NCI-H1105 (cell line): ENCODE results near the gene SAMD8.

Source experiments
- DNase-seq: peaks from one replicate; lab custom pipeline; 2025; lab: John Stamatoyannopoulos, UW

SAMD8 gene

DNA sequence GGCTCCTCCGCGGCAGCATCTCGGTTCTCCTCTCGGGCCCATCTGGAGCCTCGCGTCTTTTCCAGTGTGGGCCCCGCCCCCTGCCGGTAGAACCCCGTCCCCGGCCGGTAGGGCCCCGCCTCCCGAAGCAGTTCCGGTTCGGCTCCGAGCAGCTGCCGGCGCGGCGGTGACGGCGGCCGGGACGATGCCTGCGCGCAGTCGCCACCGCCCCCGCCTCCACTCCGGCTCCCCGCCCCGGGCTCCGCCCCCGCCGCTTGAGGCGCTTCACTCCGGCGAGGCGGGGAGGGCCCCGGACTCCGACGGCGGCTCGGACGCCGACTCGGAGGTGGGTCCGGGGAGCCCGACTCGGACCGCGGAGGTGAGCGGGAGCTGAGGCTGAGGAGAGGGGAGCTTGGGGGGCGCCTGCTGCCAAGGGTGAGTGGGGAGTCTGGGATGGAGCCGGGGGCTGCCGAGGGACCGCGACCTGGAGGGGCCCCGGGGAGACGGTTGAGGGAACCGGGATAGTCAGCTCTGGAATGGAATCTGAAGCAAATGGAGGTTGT is at the start of gene SAMD8:
SAMD8 (plus strand) TSS at position 292 of the 542 bp plus-strand sequence. CDS start 38,873 bp downstream, outside the sequence.
- DNase-seq: peak; percentile 72

DNA sequence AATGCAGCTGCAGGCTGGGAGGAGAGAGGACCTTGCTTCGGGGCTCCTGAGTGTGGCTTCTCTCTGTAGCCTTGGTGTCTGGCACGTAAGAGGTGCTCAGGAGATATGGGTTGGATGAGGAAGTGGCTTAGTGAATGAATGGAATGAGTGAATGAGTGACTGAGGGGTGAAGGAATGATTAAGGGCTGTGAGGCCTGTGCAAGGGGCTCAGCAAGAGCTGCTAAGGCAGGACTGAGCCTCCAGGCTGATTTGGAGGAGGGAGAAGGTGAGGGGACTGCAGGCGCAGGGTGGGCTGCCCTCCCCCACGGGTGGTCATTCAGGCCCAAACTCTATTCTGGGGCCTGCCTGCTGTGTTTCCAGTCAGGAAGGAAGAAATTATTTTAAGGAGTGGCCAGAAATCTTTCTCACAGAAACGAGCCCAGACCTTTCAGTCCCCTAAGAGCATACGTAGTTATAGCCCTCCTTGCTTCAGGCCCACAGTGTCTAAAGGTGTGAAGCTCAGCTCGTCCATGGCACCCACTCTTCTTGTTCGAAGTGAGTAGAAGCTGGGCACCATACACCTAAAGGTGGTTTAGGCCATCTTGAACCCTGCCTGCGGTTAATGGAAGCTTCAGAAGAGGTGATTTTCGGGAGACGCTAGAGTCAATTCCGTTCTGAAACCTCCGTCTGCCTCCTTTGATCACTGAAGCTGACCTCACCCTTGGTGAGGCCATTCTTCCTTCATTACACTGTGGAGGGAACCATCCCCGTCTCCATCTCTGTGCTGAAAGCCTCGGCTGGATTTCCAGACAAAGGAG is 49.5 kb upstream of the SAMD8 start:
- no peak for DNase-seq

DNA sequence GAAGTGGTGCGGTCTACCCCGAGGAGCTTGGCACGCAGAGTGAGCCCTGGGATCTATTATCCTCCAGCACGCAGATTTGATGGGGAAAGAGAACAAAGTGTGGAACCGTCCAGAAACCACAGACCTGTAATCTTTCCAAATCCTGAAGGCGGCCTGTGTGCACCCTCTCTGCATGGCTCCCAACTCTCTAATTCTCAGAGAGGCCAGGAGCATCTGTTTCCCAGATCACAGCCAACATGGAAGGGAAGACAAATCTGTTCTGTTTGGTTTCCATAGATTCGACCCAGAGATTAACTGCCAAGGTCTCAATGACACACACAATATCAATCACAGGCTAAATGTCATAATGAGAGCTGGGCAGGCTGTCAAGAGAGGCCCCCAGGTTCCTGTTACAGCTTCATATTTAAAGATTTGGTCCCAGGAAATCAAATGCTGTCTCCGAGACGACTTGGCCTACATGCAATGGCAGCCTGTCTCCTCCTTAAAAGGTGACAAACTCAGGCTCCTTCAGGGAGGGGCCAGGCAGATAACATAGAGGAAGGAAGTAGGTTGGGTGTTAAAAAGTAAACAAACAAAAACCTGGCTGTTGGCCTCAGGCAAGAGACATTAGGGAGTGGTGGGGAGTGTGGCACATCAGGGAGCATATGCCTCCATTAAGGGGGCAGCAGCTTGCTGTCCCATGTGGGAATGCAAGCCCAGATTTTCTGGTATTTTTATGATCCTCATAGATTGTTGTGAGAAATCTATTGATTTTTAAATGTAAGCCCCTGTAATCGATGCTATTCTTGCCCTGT is 48.8 kb upstream of the SAMD8 start:
- no peak for DNase-seq

DNA sequence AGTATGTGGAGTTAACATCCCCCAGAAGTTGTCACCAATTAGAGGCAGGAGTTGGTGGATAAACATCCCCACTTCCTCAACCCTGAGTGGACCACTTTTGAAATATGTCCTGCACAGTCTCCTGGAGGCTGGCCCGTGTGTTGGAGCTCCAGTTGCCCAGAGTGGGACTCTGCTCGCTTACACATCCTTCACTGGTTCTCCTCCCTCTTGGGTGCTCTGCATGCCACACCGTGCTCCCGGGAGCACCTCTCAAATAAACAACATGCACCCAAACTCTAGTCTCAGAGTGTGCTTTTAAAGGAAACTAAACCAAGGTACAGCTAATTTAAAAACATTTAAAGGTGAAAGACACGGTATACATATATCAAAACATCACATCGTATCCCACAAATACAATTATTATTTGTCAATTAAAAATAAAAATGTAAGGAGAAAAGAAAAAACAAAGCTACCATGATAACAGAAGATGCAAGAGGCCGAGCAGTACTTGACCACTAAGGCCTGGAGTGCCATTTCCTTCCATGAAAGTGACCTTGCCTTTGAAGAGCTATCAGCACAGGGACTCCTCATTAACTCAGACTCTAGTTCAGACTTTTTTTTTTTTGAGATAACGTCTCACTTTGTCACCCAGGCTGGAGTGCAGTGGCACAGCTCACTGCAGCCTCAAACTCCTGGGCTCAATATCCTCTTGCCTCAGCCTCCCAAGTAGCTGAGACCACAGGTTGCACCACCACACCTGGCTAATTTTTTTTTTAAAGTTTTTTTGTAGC is 47.8 kb upstream of the SAMD8 start:
- no peak for DNase-seq

DNA sequence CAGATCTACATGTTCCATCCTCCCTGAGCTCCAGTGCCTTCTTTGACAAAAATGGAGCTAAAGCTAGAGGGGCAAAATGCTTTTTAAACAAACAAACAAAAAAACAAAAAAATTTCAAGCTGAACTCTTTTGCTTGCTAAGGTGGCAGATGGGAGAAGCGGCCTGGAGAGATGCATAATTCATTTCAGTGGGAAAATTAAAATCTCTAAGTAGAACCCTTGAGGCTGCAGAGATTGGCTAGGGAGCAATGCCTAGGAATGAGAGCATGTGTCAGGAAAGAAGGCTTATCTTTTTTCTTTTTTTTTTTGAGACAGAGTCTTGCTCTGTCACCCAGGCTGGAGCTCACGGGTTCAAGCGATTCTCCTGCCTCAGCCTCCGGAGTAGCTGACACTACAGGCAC is 46.4 kb upstream of the SAMD8 start:
- DNase-seq: no peak

DNA sequence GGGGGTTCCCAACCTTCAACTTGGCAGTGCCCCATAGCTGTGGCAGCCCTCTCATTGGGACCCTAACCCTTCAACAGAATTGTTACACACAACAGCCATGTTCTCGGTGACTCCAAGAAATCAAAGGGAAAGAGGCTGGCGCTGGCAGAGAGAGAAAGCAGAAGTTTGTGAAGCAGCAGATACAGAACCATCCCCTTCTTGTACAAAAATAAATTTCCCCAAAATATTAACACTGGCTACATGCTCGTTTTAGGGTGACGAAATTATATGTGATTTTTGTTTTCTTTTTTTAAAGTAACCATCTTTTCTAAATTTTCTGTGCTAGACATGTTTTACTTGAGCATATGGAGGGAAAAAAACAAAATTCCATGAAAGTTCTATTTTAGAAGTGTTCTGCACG is 45.2 kb upstream of the SAMD8 start:
- DNase-seq: no peak

DNA sequence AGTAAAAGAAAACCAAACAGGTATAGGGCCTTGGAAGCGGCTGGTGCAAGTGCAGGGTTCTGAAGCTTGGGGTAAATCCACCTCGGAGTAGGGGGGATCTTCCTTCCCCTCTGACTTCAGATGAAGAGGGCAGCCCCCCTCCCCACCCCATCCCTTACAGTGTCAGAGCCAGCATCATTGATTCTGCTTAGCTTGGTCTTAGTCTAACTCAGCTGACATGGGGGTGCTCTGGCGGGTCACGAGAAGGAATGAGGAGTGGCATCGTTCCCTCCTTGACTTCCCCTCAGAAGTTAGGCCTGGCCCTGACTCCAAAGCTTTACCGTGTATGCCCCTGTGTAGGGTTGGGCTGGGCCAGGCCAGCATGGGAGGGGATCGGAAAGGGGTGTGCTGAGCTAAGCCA is 44.2 kb upstream of the SAMD8 start:
- DNase-seq: no peak

DNA sequence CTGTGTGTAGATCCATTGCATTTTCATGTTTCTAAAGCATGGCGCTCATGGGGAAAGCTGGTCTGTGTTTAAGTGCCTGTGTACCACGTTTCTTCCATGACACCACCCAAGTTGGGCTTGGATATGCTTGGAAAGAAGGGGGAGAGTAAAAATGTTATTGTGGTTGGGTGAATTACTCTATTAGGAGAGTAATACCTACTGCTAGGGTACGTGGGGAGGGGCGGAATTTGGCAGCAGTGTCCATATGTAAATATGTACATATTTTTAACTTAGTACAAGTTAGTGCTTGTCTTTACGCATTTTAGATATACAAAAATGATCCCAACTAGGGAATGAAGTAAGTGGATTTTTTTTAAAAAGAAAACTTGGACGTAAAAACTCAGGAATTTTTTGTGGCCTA is 42.9 kb upstream of the SAMD8 start:
- no peak for DNase-seq

DNA sequence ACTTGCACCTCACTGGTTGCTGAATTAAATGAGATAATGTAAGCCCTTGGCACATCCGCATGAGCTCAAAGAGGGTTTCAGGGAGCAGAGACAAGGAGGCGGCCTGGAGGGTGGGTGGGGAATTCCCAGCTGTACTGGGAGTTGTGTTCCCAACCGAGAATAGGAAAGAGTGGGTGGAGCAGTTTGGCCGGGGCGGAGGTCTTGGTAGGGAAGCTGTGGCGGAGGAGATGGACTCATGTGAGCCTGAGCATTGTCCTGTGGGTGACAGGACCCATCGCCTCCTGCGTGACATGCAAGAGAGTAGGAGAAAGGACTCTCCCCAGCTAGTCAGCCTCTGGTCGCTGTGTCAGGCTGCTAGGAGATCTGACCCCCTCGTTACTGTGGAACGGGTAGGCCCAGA is 41.0 kb upstream of the SAMD8 start:
- no peak for DNase-seq

DNA sequence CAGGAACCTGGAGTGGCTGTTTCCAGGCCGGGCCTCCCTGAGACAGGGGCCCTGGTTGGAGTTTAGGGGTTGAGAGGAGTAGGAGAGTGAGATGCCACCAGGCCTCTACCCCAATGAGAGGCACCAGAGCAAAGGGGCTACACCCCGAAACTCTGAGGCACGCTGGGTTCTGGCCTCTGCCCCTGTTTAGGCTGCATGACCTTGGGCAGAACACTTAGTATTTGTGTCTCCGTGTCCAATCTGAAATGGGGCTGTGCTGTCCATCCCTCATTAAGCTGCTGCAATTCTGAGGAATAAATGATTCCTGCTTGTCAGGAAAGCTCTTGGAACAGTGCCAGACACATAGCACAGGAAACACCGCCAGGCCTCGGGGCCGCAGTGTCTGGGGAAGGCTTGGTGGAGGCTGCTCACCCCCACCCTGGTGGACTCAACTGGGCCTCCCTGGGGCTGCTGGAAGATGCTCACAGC is 40.5 kb upstream of the SAMD8 start:
- no peak for DNase-seq

DNA sequence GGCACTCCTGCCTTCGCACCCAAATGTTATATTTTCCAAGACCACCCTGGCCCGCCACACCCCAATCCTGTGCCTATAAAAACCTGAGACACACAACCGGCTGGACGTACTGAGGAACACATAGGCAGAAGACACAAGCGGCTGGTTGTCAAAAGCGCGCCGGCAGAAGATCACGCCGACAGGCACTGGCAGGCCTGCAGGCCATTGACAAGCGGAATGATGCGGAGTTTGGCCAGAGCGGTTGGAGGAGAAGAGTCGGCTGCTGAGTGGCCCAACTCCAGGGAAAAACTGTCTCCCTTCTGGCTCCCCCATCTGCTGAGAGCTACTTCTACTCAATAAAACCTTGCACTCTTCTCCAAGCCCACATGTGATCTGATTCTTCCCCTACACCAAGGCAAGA is 39.7 kb upstream of the SAMD8 start:
- no peak for DNase-seq

DNA sequence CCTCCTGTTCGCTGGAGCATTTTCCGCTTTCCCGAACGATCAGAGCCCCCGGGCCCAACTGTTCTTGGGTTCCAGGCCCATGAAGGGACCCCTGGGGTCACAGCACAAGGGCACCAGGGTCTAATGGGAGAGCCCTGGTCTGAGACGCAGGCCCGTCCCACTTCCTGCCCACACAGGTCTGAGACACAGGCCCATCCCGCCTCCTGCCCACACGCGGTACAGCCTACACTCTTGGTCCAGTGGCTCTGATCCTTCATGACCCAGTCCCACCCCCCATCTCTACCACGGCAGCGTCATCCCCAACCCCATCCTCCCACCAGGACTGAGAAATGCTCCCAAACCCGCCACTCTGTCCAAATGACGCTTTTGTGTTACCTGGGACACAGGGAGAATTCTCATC is 38.7 kb upstream of the SAMD8 start:
- DNase-seq: no peak

DNA sequence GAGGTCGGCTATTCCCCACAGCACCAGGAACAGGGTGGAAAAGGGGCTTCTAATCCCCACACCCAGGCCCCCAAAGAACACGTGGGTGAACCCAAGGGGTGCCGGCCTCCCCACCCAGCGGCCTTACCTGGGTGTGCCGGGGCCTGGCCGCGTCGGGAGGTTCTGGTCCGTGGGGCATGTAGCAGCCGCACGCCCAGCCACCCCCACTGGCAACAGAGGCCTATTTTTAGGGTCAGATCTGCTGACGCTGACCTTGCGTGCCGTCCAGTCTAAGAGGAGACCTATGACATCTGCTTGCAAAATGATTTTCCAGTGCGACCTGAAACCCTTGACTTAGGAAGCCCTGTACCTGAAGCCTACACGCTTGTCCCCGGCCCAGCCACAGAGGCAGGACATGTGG is 38.0 kb upstream of the SAMD8 start:
- DNase-seq: no peak

DNA sequence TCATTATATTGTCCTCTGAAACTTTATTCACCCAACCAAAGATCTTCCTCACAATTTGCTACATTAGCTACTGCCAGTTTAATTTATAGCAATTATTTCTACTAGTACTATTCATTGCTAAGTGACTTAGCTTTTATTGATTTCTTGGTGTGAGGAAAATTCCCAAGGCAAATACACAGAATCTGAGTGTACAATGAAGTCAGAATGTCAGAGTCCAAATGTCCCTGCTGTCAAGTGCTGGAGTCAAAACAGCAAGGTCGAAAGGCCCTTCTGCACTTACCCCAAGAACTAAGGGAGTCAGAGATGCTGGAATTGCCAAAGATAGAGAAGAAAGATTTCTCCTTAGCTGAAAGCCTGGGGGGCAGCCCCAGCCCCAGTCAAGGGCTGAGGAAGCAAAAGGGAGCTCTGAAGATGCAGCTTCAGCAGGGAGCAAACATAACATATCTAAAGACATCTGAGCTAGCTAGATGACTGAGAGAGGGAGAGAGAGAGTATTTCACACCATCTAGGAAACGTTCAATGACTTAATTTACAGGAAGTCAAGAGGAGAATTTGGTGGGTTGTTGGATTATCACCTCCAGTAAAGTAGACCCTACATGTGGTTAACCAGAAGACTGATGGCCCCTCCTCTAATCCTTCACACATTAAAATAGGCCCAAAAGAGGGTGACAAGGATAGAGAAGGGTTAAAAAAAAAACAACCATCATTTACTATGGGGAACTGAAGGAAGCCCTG is 36.6 kb upstream of the SAMD8 start:
- DNase-seq: no peak

DNA sequence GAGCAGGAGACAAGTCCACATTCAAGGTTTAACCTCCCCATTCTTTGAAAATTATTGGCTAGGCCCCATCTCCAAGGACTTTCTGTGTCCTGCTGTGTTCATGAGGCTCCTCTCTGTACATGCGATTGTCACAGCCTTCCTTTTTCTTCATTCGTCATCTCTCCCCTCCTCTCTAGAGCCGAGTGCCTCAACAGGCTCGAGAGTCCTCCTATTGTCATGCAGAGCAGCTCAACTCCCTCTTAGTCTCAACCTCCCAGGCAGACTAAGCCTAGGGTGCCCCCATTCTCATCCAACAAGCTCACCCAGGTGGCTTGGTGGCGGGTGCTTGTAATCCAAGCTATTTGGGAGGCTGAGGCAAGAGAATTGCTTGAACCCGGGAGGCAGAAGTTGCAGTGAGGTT is 35.1 kb upstream of the SAMD8 start:
- DNase-seq: no peak

DNA sequence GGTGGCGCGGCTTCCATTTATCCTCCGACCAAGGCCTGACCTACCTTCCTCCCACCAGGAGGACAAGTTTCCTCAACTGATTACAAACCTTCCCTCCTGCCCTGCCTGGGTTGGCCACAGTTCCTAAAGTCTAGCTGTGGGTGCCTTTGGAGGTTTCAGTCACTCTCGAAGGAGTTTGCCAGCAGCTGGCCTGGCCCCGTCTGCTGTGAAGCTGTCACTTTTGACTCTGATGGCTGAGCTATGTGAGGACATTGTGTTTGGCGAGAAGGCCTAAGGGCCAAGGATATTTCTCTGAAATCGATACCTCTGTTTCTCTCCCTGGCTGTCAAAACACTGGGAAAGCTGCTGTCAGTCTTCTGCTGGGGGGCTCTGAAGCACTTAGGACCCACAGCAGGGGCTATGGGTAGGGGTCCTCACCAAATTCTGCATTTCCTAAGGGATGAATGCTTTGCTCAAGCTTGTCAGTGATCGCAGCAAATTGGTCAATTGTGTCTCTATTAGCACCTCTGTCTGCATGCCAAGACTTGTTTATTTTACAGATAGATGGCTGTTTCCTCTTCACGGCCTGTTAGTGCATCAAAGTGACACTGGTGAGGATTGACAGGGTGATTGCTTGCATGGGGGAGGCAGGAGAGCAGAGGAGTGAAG is 31.9 kb upstream of the SAMD8 start:
- no peak for DNase-seq

DNA sequence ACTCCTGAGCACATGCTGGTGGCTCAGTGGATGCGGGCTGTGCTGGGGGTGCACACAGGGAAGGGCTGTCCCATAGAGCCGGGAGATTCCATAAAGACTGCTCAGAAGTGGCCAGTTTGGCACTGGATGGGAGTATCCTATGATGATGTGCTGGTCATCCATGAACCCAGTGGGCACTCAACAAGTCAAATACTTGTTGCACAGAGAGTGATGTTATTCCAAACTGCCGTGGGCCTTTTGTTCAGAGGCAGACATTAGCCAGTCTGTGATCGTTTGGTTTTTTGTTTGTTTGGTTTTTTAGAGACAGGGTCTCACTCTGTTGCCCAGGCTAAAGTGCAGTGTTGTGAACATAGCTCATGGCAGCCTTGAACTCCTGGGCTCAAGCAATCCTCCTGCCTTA is 30.9 kb upstream of the SAMD8 start:
- no peak for DNase-seq

DNA sequence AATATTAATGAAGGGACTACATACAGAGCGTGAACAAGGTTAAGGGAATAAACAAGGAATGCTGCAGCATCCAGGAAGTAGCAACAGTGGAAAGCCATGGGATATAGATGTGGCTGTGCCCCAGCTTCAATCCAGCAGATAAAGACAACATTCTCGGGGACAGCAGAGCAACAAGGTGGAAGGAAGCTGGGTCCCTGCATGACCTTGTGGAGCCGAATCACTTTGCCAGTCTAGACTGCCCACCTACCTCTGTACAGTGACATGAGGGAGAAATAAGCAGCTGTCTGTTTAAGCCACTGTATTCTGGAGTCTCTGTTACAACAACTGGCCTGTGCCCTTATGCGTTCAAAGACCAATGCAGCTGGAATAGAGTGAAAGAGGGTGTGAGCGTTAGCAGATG is 30.1 kb upstream of the SAMD8 start:
- DNase-seq: no peak

DNA sequence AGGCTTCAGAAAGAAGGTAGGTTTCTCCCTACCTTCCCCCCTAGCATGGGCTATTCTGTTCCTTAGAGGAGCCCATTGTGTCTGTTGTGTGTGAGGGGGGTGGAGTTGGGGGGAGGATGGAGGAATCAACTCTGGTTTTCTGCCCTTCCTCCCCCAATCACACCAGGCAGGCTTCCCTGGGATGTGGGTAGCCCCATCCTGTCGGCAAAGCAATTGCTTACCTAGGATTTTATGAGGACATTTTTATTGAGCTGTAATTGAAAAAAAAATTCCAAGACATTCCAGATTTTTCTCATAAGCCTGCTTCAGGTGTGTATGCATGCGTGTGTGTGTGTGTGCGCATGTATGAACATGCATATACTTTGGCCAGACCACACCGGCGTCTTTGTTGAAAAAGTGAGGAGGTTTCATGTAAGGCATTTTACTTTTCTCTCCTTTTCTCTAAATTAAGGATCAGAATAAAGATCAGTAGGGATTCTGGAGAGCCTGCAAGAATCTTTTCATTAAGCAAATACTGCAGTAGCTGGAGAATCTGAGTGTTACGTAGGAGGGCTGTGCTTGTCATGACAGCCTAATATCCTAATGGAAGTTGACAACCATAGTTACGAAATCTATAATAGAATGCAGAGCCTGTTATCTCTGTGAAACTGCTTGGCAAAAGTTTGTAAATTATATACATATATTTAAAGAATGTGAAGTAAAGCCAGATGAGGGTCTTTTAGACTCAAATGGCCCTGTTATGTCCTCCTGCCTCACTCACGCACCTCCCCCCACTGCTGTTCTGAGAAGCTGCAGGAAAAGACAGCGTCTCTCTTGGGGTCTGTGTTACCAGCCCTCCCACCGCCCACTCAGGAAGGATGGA is 27.3 kb upstream of the SAMD8 start:
- no peak for DNase-seq

DNA sequence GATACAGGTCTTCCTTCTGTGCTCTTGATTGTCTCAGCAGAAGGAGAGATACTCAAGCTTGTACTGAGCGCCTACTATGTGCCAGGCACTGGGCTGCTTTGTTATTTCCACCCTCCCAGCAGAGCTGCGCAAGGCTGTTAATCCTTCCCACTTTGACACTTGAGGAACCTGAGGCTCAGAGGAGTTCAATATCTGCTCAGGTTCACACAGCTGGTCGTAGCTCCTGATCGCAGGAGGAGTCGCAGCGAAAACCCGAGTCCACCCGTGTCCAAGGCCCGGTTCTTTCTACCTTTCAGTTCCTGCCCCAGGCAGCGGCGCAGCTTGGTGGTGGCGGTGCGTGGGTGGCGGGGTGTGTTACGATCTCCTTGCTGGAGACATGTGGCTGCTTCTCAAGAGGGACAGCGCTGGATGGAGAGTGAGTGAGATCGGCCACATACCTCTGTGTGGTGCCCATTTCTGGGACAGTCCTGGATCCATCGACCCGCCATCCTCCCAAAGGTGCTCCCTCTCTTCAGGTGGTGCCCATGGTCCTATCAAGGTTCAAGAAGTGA is 26.5 kb upstream of the SAMD8 start:
- no peak for DNase-seq
